Measurements from ENCODE around the gene VGLL4. TPM values are rescaled to one million over a fixed set of nuclear protein-coding genes. Genes with fewer than 3 reads are reported as not detected.

VGLL4 gene
- total RNA-seq, 1 experiment from 2014 or later = 31.7 TPM

Other genes starting within 250 kb of the VGLL4 start
- gene TAMM41, start 203.0 kb upstream of the VGLL4 start, total RNA-seq (2022) = 19.8 and 26.2 TPM in 2 replicates